Gastrocnemius medialis (tissue), 4 donors: ENCODE measurements around the gene IL24.

Source experiments
- CTCF ChIP-seq, 5 experiments: fragments of 450-650 bp in 3 of 5; fragments of 200-600 bp in 2 of 5; sonication (generic) in 2 of 5; IDR thresholded peaks in 4 of 5; conservative IDR thresholded peaks in 1 of 5; 1 replicate in 4 of 5; 2 replicates in 1 of 5; pipeline ENCODE4 v1.5.1; 2016 to 2019; ENCODE audit warnings: antibody characterized with exemption in 5 of 5, mild to moderate bottlenecking in 3 of 5, moderate library complexity in 3 of 5
- POLR2A ChIP-seq, 2 donors: fragments of 450-650 bp; IDR thresholded peaks; one replicate each; pipeline ENCODE4 v1.6.1; 2017; ENCODE audit warnings: antibody characterized with exemption in 2 of 2, mild to moderate bottlenecking in 2 of 2, moderate library complexity in 2 of 2

- no peak for TF ChIP-seq CTCF (IDR thresholded peaks at IDR 0.05 in 4 of 5, conservative IDR thresholded peaks at IDR 0.05 in 1 of 5)
- no peak for TF ChIP-seq POLR2A (IDR thresholded peaks at IDR 0.05)
These were observed 43.3 kb downstream of the IL24 start for GRCh38 chr1:206940588-206940936.
